GM21576 (cell line): ENCODE measurements around the gene OR6M1.

Experiments used
- ATAC-seq: cut with Tn5 transposase; IDR thresholded peaks from one replicate; pipeline ENCODE4 v1.9.1; 2021; ENCODE audit warnings: mild to moderate bottlenecking, moderate library complexity; ENCODE audit not compliant: unreplicated experiment

OR6M1 gene

GRCh38 chr11:123775715-123776549 is 30.2 kb downstream of the OR6M1 start:
- ATAC-seq = no peak

DNA sequence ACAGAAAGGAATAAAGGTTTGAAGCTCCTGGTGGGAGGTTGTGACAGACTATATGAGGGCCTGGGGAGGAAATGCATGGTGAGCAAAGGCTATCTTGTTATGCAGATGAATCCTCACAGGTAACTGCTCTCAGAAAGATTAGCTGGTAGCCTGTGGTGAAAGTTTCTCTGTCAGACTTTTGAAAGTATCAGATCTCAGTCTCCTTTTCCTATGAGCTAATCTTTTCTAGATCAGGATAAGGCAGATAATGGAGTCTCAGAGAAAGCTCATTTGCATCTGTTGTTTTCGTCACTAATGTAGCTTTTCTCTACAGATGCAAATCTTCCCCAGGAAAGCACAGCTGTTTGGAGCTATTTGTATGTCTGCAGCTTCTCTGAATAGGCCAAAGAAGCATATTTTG is 30.9 kb downstream of the OR6M1 start:
- ATAC-seq = no peak

- ATAC-seq = no peak
Observed at GRCh38 chr11:123773959-123774358, 32.2 kb downstream of the OR6M1 start.

DNA sequence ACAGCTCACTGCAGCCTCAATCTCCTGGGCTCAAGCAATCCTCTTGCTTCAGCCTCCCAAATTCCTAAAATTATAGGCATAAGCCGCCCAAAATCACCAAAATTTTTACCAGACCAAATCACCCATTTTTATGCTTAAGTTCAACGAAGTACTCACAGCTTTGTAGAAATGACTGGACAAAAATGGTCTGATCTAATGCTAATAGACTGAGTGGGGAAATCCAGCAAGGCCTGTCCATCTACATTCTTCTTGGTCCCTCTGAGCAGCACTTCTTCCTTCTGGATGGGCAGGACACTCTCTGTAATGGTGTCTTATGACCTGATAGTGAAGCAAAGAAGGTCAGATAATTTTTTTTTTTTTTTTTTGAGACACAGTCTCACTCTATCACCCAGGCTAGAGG is 33.1 kb downstream of the OR6M1 start:
- no peak for ATAC-seq

DNA sequence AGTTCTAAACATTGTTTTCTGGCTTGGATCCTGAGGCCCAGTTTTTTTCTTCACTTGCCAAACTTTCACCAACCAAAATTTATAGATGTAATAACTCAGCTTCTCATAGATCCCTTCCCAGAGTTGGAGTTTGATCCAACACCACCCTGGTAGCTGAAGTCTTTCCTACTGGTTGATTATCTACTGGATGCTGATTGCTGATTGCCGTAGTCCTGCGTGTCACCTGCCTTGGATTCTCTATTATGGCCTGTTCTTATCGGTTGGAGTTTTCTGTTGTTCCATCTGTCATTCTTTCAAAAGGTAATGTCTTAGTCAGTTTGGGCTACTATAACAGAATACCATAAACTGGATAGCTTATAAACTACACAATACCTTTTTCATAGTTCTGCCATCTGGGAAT is 34.5 kb downstream of the OR6M1 start:
- no peak for ATAC-seq

- no peak for ATAC-seq
Observed at GRCh38 chr11:123770712-123771111, 35.4 kb downstream of the OR6M1 start.

GRCh38 chr11:123765601-123766000 is 40.5 kb downstream of the OR6M1 start:
- no peak for ATAC-seq

DNA sequence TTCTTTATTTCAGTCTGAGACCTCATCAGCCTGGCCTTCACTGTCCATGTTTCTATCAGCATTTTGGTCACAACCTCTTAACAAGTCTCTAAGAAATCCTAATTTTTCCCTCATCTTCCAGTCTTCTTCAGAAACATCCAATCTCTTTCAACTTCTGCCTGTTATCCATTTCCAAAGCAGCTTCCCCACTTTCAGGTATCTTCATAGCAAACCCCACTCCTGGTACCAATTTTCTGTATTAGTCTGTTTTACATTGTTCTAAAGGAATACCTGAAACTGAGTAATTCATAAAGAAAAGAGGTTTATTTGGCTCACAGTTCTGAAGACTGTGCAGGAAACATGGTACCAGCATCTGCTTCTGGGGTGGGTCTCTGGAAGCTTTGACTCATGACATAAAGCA is 43.7 kb downstream of the OR6M1 start:
- no peak for ATAC-seq

GRCh38 chr11:123760894-123761293 is 45.3 kb downstream of the OR6M1 start:
- peak; percentile 84 for ATAC-seq

GRCh38 chr11:123757976-123758375 is 48.2 kb downstream of the OR6M1 start:
- no peak for ATAC-seq

DNA sequence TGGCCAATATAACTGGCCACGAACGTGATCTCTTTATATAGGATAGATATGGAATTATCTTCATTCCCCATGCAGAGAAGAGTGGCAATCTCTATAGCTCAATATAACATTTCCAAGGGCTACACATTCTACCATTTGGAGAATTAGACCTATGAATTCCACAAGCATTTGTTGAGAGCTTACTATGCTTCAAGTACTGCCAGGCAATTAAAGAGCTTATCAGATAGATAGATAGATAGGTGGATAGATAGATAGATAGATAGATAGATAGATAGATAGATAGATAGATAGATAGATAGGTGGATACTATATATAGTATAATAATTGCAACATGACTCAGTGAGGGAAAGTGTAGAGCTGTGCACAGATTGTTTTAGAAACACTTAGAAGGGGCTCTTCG is 50.3 kb downstream of the OR6M1 start:
- no peak for ATAC-seq
